Measurements from ENCODE around the gene LMAN1.

DNA sequence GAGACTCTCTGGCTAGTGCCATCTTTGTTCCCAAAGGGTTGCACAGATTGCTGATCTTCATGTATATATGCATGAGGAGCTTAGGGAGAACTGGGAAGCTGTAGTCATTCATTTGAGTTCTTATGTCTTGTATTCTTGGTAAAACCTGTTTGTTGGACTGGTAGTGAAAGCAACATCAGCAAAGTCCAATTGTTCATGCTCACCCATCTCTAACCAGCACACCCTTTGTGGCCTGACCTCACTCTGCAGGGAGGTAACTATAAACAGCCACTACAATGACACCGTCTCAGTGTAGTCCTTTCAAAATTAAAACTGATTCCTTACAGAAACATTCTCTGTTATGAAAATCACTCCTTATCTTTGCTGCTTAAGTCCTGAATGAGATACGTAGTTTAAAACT is 13.9 kb upstream of the LMAN1 start:
- TF ChIP-seq PTBP1 (IDR thresholded peaks at IDR 0.05; ENCODE audit: low read depth, low read length, poor library complexity, severe bottlenecking) (no peak), ZEB1 (IDR thresholded peaks at IDR 0.05; ENCODE audit: insufficient replicate concordance, low read depth) (no peak), HOXA7 (CRISPR knock-in tag; IDR thresholded peaks at IDR 0.05) (no peak), TP53 (CRISPR knock-in tag; conservative IDR thresholded peaks at IDR 0.05) (no peak)
- TF ChIP-seq, protein P1, sequence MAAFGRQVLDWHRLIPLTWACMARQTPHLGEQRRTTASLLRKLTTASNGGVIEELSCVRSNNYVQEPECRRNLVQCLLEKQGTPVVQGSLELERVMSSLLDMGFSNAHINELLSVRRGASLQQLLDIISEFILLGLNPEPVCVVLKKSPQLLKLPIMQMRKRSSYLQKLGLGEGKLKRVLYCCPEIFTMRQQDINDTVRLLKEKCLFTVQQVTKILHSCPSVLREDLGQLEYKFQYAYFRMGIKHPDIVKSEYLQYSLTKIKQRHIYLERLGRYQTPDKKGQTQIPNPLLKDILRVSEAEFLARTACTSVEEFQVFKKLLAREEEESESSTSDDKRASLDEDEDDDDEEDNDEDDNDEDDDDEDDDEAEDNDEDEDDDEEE (CRISPR knock-in tag; IDR thresholded peaks at IDR 0.05) = no peak
- TF ChIP-seq, protein P2, sequence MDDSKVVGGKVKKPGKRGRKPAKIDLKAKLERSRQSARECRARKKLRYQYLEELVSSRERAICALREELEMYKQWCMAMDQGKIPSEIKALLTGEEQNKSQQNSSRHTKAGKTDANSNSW (CRISPR knock-in tag; IDR thresholded peaks at IDR 0.05; ENCODE audit: borderline replicate concordance) = no peak
- TF ChIP-seq, protein P3, sequence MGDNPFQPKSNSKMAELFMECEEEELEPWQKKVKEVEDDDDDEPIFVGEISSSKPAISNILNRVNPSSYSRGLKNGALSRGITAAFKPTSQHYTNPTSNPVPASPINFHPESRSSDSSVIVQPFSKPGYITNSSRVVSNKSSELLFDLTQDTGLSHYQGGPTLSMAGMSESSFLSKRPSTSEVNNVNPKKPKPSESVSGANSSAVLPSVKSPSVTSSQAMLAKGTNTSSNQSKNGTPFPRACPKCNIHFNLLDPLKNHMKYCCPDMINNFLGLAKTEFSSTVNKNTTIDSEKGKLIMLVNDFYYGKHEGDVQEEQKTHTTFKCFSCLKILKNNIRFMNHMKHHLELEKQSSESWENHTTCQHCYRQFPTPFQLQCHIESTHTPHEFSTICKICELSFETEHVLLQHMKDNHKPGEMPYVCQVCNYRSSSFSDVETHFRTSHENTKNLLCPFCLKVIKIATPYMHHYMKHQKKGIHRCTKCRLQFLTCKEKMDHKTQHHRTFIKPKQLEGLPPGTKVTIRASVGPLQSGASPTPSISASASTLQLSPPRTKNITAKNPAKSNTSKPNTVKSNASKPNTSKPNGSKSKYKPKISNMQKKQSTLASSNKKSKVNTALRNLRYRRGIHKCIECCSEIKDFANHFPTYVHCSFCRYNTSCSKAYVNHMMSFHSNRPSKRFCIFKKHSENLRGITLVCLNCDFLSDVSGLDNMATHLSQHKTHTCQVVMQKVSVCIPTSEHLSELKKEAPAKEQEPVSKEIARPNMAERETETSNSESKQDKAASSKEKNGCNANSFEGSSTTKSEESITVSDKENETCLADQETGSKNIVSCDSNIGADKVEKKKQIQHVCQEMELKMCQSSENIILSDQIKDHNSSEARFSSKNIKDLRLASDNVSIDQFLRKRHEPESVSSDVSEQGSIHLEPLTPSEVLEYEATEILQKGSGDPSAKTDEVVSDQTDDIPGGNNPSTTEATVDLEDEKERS (CRISPR knock-in tag; IDR thresholded peaks at IDR 0.05) = no peak
- TF ChIP-seq, protein P4, sequence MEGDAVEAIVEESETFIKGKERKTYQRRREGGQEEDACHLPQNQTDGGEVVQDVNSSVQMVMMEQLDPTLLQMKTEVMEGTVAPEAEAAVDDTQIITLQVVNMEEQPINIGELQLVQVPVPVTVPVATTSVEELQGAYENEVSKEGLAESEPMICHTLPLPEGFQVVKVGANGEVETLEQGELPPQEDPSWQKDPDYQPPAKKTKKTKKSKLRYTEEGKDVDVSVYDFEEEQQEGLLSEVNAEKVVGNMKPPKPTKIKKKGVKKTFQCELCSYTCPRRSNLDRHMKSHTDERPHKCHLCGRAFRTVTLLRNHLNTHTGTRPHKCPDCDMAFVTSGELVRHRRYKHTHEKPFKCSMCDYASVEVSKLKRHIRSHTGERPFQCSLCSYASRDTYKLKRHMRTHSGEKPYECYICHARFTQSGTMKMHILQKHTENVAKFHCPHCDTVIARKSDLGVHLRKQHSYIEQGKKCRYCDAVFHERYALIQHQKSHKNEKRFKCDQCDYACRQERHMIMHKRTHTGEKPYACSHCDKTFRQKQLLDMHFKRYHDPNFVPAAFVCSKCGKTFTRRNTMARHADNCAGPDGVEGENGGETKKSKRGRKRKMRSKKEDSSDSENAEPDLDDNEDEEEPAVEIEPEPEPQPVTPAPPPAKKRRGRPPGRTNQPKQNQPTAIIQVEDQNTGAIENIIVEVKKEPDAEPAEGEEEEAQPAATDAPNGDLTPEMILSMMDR (CRISPR knock-in tag; IDR thresholded peaks at IDR 0.05) = no peak
